HG02610 (cell line): ENCODE results near the gene IPO5.

Experiments
- ATAC-seq: cut with Tn5 transposase; IDR thresholded peaks from one replicate; pipeline ENCODE4 v1.9.1; 2021; ENCODE audit warnings: mild to moderate bottlenecking, moderate library complexity; ENCODE audit not compliant: unreplicated experiment

The IPO5 gene

DNA sequence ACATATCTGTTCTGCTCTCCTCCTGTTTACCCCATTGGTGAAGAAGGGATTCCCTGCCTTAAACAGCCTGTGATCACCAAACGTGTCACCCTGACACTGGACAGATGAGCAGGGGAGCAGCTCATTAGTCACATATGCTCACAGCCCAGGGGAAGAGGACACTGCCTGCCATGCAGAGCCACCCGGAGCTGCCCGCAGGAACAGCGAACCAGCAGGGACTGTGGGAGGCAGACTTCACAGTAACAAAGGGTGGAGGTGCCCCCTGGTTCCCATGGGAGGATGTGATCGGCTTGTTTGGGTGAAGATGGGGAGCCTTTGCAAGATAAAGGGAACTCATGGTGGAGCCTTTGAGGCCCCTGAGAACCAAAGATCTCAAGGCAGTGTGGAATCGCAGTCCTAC is 100.8 kb downstream of the IPO5 start:
- ATAC-seq: no peak

DNA sequence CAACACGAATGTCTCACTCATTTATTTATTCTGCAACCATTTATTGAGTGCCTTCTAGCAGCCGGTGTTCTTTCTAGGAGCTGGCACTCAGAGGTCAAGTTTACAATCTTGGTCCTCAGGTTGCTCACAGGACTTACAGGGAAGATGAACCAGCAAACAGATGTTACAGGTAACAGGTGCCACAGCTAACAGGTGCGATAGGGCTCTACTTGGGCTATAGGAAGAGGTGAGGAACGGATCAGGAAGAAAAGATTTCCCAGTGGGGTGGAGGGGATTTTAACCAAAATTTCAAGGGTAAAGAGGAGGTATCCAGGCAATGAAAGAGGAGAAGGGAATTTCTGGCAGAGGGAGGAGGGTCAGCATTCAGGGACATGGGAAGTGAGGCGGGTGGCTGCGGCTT is 102.1 kb downstream of the IPO5 start:
- no peak for ATAC-seq

DNA sequence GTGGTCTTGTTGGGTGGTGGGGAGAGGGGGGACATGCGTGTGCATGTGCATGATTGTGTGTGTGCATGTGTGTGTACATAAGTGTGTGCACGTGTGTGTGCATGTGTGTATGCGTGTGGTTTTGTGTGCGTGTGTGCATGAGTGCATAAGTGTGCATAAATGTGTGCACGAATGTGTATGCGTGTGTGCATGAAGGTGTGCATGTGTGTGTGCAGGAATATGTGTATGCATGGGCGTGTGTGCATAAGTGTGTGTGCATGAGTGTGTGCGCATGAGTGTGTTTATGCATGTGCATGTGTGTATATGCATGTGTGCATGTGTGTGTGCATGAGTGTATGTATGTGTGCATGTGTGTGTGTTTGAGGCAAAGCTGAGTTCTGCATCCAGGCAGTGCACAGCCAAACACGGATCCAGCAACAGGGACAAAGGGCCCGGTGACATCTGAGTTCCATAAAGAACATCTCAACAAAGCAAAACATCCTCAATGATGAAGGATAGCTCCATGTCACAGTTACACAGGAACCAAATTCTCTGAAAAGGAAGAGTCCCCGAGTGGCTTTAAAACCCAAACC is 103.5 kb downstream of the IPO5 start:
- ATAC-seq: no peak

DNA sequence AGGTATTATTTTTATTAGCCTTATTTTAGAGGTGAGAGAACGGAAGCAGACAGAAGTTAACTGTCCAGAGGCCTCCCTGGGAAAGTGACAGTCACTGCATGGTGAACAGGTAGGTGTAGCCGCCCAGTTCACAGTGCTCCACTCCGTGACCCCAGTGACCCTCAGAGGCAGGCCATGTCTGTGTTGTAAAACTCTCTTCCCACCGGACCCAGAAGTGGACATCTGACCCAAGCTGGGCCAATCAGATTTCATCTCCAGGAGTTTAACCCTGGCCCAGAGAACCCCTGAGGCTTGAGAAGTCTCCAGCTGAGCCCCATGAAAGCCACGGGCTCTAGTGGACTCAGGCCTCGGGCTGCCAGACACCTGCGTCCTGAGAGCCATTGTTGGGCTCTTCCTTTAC is 105.8 kb downstream of the IPO5 start:
- no peak for ATAC-seq

DNA sequence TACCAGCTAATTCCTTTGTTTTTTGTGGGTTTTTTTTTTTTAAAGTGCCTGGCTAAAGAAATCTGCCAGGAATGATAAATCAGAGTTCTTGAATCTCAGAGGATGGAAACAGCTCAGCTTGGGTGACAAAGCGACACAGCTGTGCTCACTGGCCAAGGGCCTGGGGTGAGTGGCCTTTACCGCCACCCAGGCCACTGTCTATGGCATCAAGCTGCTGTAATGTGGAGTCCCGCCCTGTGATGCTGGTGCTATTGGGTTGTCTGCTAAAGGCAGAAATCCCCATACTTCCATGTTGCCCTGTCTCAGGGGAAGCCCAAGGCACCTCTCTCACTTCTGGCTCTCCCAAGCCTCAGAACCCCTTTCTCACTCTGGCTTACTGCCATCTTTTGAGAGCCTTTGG is 106.8 kb downstream of the IPO5 start:
- no peak for ATAC-seq

DNA sequence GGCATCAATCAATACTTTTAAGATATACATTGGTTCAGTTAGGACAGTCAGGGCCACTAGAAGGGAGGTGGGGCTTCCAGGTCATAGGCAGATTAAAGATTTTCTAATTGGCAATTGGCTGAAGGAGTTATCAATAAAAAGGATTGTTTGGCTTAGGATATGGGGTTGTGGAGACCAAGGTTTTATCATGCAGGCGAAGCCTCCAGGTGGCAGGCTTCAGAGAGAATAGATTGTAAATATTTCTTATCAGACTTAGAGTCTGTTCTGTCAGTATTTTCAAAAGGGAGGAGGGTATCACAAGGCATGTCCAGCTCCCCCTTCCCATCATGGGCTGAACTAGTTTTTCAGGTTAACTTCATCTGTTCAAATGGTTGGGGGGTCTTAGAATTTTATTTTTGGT is 112.0 kb downstream of the IPO5 start:
- no peak for ATAC-seq

DNA sequence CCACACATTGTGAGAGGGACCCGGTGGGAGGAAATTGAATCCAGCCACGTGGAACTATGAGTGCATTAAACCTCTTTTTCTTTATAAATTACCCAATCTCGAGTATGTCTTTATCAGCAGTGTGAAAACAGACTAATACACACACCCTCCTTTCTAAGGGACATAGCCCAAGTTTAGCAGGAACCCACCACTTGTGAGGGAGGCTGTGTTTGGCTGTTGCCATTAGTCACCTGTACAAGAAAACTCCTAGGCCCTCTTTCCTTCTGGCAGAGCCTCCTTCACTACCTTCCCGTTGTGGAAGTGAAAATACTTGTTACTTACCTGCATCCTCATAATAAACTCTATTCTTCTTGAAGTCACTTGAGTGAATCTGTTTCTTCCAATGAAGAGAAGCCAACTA is 113.2 kb downstream of the IPO5 start:
- ATAC-seq: no peak

DNA sequence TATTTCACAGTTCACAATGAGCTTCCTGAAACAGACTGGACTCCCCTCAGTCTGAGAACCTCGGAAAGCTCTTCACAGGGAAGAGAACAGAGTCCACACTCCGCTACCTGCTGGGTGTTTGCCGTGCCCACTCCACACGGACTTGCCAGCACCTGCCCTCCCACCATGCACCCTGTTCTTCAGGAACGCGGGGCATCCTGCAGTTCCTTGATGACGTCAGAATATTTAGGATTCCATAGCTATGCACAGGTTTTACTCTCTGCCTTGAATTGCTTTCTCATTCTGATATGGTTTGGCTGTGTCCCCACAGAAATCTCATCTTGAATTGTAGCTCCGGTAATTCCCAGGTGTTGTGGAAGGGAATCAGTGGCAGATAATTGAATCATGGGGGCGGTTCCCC is 115.0 kb downstream of the IPO5 start:
- ATAC-seq: no peak

DNA sequence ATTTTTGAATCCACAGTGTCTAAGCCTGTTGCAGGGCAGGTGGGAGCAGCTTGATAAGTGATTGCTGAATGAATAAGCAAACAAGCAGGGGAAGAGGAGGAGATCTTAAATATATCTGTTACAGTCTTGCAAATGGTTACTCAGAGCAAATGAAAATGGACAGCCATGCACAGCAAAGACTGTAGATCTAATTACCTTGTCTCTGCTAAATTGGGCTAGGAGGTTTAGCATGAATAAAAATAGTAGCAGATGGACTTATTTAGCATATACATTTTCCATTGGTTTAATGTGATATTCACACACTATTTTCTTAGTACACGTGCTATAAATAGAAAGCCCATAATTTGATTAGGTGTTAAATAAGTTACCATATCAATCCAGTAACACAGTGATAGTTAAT is 116.5 kb downstream of the IPO5 start:
- ATAC-seq: no peak

DNA sequence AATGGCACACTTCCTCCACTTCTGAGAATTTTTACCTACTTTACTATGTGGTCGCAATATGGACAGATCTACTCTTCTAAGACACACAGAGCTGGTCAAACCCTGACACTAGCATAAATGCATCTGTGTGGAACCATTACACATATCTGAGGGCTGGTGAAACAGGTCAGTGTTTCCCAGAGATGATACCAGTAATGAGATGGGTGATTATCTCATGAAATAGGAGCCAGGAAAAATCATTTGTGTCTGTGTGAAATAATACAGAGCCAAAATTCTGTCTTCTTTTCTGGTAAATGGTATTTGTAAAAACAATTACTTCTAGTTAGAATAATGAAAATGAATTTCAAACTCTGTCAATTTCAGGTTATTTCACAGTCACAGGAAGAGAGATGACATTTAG is 117.8 kb downstream of the IPO5 start:
- no peak for ATAC-seq

DNA sequence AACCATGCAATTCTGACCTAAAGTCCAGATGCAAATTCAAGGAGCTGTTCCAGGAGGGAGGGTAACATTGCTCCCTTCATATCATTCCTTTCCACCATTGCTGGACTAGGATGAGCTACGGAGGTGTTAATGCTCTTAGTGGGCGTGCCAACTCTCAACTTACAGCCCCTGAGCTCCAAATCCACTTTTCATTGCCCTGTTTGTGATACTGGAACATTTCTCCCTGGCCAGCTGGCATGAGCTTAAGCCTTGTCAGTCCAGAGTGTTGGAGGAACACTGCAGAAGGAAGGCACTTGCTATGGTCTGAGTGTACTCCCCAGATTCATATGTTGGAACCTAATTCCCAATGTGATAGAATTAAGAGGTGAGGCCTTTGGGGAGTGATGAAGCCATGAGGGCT is 119.0 kb downstream of the IPO5 start:
- ATAC-seq: no peak
